Right hindlimb (tissue), 1 donor: Measurements from ENCODE around the gene ERN2.

Experiments used
- DNase-seq: peaks from one replicate; pipeline ENCODE4 v3.0.0-alpha.2; 2018

ERN2 gene

GRCh38 chr16:23682181-23682580 is 30.8 kb downstream of the ERN2 start:
- DNase-seq = no peak

DNA sequence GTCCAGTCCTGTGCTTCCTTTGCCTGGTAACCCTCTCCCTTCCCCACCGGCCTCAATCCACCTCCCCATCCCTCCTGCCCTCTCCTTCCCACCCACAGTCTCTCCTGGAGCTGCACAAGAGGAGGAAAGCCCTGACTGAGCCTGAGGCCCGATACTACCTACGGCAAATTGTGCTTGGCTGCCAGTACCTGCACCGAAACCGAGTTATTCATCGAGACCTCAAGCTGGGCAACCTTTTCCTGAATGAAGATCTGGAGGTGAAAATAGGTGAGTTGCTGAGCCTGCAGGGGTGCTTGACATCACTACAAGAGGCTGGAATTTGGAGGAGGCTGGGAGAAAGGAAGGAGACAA is 33.1 kb downstream of the ERN2 start:
- no peak for DNase-seq

DNA sequence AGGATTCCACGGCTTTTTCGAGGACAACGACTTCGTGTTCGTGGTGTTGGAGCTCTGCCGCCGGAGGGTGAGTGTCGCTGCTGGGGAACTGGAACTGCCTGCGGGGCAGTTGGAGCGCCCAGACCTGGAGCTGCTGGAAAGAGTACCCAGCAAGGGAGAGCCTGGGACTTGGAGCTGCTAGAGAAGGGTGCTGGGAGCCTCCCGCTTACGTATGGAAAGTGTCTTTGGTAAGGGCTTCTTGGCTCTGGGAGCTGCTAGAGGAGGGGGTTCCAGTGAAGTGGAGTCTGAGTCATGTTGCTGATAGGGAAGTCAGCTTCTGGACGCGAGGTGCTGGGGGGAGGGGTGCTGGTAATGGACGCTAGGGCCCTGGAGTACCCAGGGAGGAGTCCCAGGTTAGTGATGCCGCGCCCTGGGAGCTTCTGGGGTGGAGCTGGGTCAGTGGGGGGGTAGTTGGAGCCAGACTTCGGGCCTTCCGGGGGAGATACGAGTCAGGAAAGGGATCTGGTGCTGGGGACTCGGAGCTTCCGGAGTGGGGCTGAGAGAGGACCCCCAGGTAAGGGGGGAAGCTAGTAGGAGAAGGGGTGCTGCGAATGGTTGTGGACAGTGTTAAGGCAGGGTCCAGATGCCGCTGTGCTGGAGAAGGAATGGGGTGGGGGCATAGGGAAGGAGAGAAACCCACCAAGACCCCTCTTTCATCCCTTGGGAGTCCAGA is 33.6 kb downstream of the ERN2 start:
- peak; percentile 30 for DNase-seq

- DNase-seq = peak; percentile 89
Observed at GRCh38 chr16:23678430-23679273, 34.4 kb downstream of the ERN2 start, which contains the start of gene PLK1. PLK1 (plus strand) TSS chr16:23678889; CDS start chr16:23678933, 44 bp downstream.

GRCh38 chr16:23676924-23677480 is 36.0 kb downstream of the ERN2 start:
- no peak for DNase-seq

DNA sequence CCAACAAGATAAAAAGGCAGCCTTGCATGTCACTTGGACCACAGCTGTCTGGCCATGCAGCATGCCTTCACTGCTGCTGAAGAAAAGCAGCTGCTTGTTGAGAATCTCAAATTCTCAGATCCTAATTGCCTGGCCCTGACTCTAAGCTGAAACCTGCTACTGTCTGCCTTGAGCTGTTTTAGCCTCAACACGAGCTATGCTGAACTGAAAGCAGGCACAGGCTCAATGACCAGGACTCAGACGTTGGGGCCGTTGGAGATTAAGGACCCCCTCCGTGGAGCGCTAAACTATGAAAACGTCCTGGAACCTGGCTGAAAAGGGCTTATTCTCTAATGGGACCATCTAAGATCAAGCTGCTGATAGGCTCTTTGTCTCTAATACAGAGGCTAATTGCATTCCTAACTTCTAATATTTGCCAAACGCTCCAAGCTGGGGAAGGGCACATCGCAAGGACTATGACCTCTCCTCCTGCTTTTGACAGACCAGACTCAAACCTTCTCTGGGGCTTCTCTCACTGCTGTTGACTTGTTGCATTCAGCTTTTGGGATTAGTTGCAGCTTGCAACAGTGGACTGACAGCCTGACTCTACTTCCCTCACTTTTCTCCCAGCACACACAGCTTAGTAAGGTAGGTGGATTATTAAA is 38.9 kb downstream of the ERN2 start:
- no peak for DNase-seq

DNA sequence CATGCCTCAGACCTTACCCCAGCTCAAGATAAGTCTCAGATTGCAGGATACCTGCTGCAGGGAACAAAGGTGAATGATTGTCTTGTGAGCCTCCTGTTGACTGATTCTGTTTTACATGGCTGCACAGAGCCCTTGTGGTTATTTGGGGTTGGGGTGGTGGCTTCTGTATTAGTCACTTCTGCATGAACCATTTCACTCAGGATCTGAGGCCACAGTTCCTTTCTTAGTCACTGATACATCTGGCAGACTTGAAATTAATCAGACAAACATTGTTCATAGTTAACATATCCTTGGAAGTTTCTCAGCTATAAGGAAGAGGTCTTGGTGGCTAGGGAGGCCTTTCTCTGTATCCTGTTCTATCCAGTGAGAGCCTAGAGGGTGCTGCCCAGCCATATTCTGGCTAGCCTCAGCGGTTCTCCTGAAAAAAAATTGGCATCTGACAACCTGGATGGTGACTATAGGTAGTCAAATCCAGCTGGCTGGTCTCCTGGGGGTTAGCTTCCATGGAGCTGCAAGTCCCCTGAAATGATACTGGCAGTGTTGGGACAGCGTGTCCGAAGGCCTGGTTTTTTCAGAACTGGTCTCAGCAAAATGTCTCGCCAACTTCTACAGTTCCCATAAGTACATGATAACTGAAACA is 42.8 kb downstream of the ERN2 start:
- no peak for DNase-seq

GRCh38 chr16:23668873-23669272 is 44.1 kb downstream of the ERN2 start:
- no peak for DNase-seq

- no peak for DNase-seq
Observed at GRCh38 chr16:23668225-23668624, 44.8 kb downstream of the ERN2 start.

DNA sequence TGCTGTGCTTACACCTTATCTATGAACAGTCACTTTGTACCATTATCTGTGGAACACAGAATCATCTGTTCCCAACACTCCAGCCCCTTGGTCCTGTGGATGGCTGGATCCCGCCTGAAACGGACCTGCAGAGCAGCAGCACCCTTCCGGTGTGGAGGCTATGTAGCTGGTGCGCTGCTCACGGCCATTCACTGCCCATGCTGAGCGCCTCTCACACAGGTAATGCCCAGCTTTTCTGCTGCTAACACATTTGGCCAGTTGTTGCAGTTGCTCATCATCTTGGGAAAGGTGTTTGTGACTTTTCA is 45.7 kb downstream of the ERN2 start:
- DNase-seq = no peak

DNA sequence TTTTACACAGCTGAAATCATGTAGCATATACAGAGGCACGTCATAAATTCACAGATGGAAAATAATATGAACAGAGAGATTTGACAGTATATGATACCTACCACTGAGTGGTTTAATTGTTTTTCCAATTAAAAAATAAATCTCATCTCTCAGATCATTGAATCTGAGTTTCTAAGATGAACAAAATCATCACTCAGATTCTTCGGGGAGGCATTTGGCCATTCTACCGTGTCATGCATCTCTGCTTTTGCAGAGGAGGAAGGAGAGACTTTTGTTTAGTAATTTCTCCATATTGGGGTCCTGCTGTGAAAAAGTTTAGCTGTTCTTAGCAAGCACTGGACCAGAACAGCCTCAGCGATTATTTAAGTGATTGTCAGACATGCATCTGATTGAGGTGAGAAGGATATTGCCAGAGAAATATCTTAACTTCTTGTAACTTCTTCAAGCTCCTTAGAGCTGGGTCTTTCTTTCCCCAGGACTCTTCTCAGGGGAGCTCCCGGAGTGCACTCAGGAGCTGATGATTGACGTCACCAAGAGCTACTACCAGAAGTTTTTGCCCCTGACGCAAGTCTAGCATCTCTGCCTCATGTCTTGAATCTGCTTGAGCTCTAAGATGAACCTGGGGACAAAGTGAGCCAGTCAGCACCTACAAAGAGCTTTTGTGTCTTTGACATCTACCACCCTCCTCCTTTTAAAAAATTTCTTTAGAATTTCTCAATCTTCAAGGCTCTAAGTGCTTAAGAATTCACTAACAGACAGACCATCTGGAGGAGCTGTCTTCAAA is 46.3 kb downstream of the ERN2 start:
- no peak for DNase-seq

- no peak for DNase-seq
Observed at GRCh38 chr16:23663918-23664317, 49.1 kb downstream of the ERN2 start.

- DNase-seq = no peak
Observed at GRCh38 chr16:23651943-23652468, 61.0 kb downstream of the ERN2 start.

- DNase-seq = no peak
Observed at GRCh38 chr16:23650674-23651416, 62.2 kb downstream of the ERN2 start.

GRCh38 chr16:23642246-23642774 is 70.7 kb downstream of the ERN2 start:
- no peak for DNase-seq

DNA sequence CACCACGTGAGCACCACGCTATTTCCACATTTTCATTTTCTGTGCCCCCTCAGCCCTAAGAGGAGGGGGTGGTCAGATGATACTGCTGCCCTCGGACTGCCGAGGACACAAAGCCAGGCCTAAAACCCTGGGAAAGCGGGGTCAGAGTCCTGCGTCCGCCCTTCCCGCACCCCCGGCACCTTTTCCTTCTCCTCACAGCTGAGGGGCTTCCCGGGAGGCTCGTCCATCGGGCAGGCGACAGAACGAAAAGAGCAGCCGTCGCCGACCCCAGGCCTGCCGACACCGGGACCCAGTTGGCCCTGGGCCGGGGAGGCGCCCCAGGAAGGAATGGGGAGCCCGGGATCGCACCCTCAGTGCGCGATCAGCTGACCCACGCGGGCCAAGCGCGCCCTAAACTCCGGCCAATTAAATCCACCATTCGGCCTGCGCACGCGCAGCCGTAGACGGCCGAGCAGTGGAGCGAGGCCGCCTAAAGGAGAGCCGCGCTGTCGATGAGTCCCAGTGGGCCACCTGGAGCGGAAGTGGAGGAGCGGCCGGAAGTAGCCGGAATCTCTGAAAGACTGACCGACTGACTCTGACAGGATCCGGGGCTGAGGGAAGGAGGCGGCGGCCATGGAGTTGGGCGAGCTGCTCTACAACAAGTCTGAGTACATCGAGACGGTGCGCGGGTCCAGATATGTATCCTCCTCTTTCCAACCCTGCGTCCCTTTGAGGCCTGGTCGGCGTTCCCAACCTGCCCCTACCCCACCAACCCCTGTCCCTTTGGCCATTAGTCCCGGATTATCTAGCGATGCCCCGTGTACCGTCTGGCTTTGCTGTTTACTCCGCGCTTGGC is 71.9 kb downstream of the ERN2 start, which contains the start of the genes DCTN5 and PALB2:
Gene DCTN5, plus strand, starts transcription at position 536 of the 835 bp plus-strand sequence. Its CDS starts 77 bp downstream, at position 613.
Gene PALB2, minus strand, starts transcription at position 380 of the 835 bp plus-strand sequence. Its CDS starts 153 bp downstream, at position 227.
- peak; percentile 96 for DNase-seq

- no peak for DNase-seq
Observed at GRCh38 chr16:23640615-23640930, 72.4 kb downstream of the ERN2 start.
